Kidney epithelial cell (primary cell): ENCODE results near the gene ATP5MK. TPM values are rescaled to one million over a fixed set of nuclear protein-coding genes. Genes with fewer than 3 reads are reported as not detected.
A peak's percentile ranks its signal among the peaks of the same experiment; 100 is the strongest.
"Not testable (repeated sequence)": the region's sequence is repeated elsewhere in the genome, so short reads cannot be mapped to it uniquely, and the experiment has no call there.

Source experiments
- DNase-seq: peaks from one replicate; pipeline ENCODE4 v3.0.0-alpha.2; 2010; ENCODE audit warnings: low read depth
- H3K27me3 ChIP-seq: 2 replicates; pipeline ENCODE4 v1.6.0; 2011; ENCODE audit warnings: low read length; ENCODE audit not compliant: control insufficient read depth, insufficient read depth
- H3K36me3 ChIP-seq: 2 replicates; pipeline ENCODE4 v1.5.1; 2011; ENCODE audit warnings: low read length; ENCODE audit not compliant: control insufficient read depth, insufficient read depth
- H3K4me3 ChIP-seq: 2 replicates; pipeline ENCODE4 v1.5.1; 2011; ENCODE audit warnings: low read depth, mild to moderate bottlenecking, control low read depth, low read length
- CTCF ChIP-seq: IDR thresholded peaks from 2 replicates; pipeline ENCODE4 v1.5.1; 2011; ENCODE audit warnings: mild to moderate bottlenecking, moderate library complexity, low read length, control low read depth, inconsistent platforms; ENCODE audit not compliant: insufficient read depth, poor library complexity, severe bottlenecking
- total RNA-seq: library from RNA; depleted of rRNA; stranded (reverse); fragments of >200 nt; gene quantifications from 2 replicates; pipeline ENCODE4 v1.2.3, GENCODE V29; 2015

Gene ATP5MK
- total RNA-seq, 1 donor from 2014 or later, result 433 TPM

DNA sequence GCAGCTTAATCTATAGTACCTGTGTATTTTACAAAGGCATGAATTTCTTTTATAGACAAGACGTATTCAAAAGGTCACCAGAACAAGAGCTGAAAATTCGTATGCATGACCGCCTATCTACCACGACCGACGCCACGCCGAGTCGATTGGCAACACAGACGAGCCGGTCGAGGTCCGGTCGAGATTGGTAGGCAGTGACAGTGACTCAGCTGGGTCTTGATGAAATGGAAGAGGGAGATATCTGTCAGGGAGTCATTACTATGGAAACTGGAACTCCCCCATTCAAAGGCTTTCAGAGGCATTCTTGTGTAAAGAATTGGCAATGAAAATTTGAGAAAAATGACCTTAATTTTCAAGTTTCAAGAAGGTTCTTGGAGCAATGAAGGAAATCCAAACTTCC lies 2.1 kb downstream of the ATP5MK start:
- Histone ChIP-seq H3K4me3 (no peak overlapping the region), H3K36me3 (peaks cover 1% of the 10 kb centered on the region), H3K27me3 (no peaks in the 10 kb centered on the region)
- TF ChIP-seq CTCF, result no peak
- DNase-seq, result peak; percentile 7

DNA sequence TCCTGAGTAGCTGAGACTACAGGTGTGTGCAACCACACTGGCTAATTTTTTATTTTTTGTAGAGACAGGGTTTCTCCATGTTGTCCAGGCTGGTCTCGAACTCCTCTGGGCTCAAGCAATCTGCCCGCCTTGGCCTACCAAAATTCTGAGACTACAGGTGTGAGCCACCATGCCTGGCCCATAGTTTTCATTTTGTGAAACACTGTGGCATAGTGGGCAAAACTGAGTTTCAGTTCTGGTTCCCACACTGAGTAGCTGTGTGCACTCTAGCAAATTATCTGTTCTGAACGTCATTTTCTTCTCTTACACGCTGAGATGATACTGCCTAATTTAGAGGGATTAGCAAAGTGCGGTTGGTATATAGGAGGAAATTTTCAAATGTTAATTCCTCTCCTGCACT lies 13.5 kb downstream of the ATP5MK start:
- Histone ChIP-seq H3K4me3 (no peak overlapping the region), H3K36me3 (no peaks in the 10 kb centered on the region), H3K27me3 (no peaks in the 10 kb centered on the region)
- TF ChIP-seq CTCF, result no peak
- no peak for DNase-seq

- Histone ChIP-seq H3K27me3 (no peaks in the 10 kb centered on the region), H3K4me3 (no peak overlapping the region), H3K36me3 (no peaks in the 10 kb centered on the region)
- no peak for DNase-seq
- no peak for TF ChIP-seq CTCF
Observed at GRCh38 chr10:103374263-103374662, 22.0 kb downstream of the ATP5MK start.

GRCh38 chr10:103373544-103373943 lies 22.7 kb downstream of the ATP5MK start:
- no peak for DNase-seq
- TF ChIP-seq CTCF, result no peak
- H3K27me3 ChIP-seq, result no peaks in the 10 kb centered on the region
- no peak overlapping the region for H3K4me3 ChIP-seq
- H3K36me3 ChIP-seq, result no peaks in the 10 kb centered on the region

GRCh38 chr10:103367782-103368518 lies 28.3 kb downstream of the ATP5MK start, which contains the start of gene TAF5:
Gene TAF5 (plus strand): TSS chr10:103367976. CDS start chr10:103367990, 14 bp downstream.
- TF ChIP-seq CTCF, result no peak
- Histone ChIP-seq H3K36me3 (no peaks in the 10 kb centered on the region), H3K4me3 (peak within 1 kb of the TSS; percentile 75), H3K27me3 (no peaks in the 10 kb centered on the region)
- peak; percentile 79 for DNase-seq

- TF ChIP-seq CTCF, result no peak
- Histone ChIP-seq H3K36me3 (no peaks in the 10 kb centered on the region), H3K27me3 (no peaks in the 10 kb centered on the region), H3K4me3 (peak overlapping the region; percentile 75)
- DNase-seq, result no peak
Observed at GRCh38 chr10:103367379-103367781, 28.9 kb downstream of the ATP5MK start.

DNA sequence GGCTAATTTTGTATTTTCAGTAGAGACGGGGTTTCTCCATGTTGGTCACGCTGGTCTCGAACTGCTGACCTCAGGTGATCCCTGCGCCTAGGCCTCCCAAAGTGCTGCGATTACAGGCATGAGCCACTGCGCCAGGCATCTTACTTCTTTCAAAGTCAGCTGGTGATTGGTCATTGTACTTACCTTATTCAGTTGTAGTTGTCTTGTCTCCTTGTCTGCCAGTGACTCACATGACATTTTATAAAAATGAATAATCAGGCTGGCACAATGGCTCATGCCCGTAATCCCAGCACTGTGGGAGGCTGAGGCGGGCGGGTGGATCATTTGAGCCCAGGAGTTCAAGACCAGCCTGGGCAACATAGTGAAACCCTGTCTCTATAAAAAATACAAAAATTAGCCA lies 35.5 kb downstream of the ATP5MK start:
- not testable (repeated sequence) for H3K27me3 ChIP-seq, H3K36me3 ChIP-seq, H3K4me3 ChIP-seq, DNase-seq

DNA sequence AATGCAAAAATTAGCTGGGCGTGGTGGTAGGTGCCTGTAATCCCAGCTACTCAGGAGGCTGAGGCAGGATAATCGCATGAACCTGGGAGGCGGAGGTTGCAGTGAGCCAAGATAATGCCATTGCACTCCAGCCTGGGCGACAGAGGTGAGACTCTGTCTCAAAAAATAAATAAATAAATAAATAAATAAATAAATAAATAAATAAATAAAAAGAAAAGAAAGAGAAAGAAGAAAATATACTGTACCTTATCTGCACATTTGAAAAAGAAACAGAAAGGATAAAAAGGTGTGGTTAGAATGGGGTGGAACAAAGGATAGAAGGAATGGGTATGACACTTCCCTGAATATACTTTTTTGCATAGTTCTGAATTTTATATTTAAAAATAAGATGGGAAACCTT lies 36.8 kb downstream of the ATP5MK start:
- not testable (repeated sequence) for H3K4me3 ChIP-seq, H3K27me3 ChIP-seq, H3K36me3 ChIP-seq, DNase-seq
